HG03439 (cell line): ENCODE measurements around the gene SCGB3A1.

Source experiments
- ATAC-seq: cut with Tn5 transposase; IDR thresholded peaks from one replicate; pipeline ENCODE4 v1.9.1; 2021; ENCODE audit warnings: mild to moderate bottlenecking, moderate library complexity; ENCODE audit not compliant: unreplicated experiment

SCGB3A1 gene

DNA sequence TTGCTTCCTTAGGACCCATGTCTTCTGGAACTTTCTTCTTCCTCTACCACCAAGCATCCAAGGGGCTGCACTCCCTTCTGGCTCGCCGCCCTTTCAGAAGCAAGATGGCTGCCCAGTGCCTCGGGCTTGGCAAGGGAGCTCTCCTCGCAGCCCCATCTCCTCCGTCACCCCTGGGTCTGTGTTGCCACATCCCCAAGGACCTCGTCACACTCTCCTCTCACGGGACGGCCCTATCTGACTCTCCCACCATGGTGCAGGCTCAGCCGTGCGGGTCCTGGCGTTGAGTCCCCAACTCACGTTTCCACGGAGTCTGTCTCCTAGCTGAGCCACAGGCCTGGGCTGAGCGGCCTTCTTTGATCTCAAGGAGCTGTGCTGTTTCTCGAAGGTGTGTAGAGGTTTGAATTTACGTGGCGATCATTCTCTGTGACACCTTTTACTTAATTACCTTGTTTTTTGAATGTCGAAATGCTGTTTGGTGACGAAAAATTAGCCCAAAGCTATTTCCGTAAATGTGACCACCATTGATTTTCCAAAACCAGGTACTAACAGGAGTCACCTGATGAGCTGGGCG lies 15.0 kb upstream of the SCGB3A1 start:
- no peak for ATAC-seq

DNA sequence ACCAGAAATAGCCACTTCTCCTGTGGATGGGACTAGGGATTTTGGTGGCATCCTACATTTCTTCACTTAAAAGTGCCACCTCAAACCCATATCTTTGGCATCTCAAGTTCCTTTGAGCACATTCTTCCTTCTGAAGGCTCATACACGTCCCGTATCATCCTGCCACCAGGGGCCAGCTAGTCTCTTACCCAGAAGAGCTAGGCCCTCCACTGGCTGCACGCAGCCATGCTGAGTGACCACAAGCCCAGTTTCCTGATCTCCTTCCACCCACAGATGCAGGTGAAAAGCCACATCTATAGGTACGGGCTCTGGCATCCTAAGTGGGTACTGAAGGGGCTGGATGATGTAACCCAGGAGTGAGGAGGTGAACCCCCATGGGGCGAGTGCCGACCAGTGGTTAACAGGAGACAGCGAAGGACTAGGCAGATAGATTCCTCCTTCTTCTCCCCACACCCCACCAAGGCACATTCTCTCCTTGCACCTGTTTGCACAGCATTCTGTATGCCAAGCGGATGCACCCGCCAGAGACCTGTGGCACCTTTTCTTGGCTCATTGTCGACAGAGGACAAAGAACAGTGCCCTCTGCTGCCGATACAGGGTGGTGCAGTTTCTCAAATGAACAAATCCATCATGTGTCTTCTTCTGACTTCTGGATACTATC lies 14.4 kb upstream of the SCGB3A1 start:
- no peak for ATAC-seq

DNA sequence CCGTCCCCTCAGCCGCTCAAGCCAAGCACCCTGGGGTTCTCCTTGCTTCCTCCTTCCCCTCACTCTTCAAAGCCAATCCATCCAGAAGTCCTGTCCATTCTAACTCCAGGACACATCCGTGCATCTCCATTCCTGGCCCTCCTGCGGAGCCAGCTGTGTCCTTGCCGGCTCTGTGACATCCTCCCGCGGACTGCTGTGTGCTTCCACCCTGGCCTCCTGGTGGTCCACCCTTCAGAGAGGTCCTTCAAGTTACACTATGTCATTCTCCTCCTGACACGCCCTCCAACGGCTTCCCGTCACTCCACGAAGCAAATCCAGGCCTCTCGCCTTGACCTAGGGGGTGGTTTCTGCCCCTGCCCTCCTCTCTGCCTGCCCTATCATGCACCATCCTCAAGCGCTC lies 13.0 kb upstream of the SCGB3A1 start:
- no peak for ATAC-seq

DNA sequence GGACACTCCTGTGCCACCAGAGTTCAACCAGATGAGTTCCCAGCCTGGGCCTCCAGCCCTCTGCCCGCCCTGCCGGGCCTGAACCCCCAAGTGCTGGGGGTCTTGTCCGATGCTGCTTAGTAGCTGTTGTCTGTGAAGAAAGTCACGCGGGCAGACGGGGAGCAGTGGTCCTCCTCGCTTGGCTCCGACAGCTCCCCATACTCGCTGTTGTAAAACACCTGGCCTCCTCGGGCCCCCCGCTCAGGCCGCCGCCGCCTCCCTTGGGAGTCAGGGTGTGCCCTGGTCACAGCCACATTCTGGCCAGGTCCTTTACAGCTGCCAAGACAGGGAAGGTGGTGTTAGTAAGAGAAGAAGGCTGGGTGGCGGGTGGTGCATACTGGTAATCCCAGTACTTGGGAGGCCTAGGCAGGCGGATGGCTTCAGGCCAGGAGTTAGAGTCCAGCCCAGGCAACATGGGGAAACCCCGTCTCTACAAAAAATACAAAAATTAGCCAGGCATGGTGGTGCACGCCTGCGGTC lies 11.8 kb upstream of the SCGB3A1 start:
- ATAC-seq: no peak

DNA sequence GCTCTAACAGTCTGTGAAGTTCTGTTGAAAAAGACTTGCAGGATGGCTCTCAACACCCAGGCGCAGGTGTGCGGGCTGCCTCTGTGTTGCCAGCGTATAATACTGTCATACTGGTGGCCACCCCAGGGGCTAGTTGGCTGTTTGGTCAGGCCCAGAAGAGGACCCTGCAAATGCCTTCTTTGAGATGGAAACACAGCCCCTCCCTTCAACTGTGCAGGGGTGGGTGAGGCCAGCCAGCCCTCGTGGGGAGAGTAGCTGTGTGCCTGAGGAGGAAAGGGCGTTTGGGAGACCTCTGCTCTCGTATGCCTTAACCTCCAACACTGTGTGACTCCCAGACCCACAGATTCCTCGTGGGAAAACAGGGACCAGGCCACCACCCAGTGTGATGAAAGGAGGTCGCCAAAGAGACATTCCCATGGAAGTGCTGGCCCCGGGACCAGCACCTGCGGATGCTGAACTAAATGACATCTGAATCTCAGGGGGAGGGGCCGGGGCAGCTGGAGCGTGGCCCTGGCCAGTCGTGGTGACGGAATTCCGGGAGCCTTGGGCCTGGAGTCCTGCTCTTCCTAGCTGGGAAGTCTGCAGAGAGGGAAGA lies 11.3 kb upstream of the SCGB3A1 start:
- ATAC-seq: no peak

DNA sequence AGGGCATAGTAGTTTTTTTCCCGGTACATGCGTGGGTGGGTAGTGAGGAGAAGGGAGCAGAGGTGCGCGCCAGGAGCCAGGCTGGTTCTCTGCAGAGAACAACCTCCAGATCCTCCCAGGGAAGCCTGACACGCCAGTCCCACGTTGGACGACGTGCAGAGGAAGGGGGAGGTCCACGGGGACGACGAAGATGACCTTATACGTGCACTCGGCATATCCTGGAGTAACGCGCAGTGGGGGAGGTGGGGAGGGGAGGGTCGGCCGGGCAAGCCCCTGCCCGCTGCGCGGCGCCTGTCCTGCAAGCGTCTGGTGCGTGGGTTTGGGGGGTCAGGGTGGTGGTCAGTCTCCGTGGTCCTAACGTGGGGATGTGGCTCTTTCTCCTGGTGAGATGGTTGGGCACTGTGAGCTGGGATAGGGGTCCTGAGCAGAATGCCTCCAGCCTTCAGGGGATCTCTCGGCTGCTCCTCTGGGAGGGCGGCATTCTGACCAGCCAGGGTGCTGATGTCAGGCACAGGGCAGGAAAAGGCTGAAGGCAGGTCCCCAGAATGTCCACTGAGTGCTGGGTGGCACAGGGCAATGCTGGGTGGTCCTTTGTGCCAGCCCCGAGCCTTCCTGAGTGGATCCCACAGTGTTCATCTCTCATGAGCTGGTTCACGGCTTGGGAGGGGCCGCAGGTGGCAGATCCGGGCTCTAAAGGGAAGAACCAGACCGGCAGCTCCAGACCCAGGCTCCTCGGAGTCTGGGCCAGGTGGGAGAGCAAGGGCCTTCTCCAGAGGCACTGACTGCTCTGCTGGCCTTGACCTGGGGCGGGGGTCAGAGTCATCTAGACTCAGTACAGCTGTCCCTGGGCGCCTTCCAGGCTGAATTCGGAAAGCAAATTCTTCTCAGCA lies 10.5 kb upstream of the SCGB3A1 start:
- no peak for ATAC-seq

DNA sequence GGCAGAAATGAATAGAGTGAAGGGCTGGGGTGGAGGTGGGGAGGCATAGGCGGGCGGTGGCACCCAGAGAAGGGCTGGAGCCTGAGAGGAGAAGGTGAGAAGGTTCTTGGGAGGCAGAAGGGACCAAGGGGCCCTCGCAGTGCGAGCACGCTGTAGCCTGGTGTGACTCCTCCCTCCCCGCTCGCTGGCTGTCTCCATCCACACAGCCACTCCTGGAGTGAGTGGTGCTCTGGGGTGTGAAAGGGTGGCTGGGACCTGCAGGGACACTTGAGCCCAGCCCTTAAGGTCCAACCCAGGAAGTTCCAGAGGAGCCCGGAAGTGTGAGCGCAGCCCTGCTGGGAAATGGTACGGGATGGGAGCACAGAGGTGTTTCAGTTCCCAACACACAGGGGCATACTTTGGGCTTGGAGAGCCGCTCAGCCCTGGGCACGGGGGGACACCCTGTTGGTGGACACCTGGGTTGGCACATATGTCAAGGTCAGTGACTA lies 9.3 kb upstream of the SCGB3A1 start:
- ATAC-seq: no peak

DNA sequence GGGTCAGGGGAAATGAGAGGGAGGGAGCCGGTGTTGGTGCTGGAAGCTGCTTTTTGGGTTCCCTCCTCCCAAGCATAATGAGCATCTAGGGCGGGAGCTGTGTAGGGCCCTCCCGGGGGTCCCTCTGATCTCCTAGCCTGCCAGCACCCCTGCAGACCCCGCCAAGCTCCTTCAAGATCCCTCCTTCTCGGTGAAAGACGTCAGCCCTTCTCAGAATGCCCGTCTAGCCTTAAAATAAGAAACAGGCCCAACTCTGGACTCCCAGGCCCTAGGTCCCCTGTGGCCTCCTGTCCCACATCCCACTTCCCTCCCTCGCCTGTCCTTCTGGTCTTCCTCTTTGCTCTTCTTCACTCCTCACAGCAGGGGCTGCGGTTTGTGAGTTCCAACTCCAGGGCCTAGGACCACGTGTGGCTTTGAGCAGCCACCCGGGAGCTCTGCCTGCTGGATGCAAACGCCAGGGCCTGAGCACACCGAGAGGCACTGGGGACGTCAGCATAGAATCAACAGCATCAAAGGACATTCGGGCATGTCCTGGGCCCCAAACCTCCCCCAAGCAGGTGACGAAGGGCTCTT lies 8.8 kb upstream of the SCGB3A1 start:
- no peak for ATAC-seq

DNA sequence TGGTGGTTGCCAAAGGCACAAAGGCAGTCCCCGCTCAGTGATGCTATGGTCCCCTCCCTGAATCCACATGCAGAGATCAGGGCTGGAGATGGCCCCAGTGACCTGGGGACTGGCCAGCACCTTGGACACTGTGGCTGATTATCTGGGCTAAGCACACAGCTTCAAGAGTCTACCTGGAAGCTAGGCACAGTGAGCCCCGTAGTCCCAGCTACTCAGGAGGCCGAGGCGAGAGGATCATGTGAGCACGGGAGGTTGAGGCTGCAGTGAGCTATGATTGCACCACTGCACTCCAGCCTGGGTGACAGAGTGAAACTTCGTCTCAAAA lies 8.3 kb upstream of the SCGB3A1 start:
- no peak for ATAC-seq

DNA sequence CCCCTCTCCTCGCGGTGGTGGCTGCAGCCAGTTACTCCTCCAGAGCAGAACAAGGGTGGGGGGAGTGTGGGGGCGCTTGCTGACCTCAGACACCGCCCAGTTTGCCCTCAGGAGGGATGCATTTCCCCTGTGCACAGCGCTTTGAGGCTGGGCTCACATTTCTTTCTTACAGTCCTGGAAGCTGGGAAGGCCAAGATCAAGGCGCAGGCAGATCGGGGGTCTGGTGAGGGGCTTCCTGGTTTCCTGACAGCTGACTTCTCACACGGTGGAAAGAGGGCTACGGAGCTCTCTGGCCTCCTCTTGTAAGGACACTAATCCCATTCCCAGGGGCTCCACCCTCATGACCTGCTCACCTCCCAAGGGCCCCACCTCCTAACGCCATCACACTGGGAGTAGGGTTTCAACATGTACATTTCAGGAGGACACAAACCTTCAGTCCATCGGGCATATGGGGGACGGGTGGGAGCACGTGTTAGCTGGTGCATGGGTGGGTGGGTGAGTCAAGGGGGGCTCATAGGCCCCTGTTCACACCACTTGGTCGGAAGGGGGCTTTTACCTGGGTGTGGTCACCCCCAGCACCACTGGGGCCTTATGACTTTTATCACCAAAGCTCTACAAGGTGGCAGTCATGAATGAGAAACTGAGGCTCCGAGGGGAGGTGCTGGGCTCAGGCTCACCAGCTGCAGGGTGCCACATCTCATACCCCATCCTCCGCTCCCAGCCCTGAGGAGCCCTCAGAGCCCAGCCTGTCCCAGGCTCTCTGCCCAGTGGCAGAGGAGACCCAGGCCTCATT lies 7.7 kb upstream of the SCGB3A1 start:
- ATAC-seq: no peak

DNA sequence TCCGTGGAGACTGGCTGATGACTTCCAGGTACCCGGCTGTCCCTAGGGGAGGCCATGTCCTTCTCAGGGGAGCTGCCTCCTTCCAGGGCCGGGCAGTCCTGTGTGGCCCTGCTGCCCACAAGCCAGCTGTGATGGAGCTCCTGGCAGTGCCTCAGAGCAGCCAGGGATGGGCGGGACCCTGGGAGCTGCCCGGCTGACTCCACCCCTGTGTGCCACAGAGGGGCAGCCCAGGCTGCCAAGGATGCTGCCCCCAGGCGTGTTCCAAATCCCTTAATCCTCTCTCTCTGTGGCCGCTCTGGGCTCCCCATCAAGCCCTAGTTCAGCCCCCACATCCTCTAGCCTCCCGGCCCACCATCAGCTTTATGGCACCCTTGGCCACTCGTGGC lies 7.0 kb upstream of the SCGB3A1 start:
- no peak for ATAC-seq

DNA sequence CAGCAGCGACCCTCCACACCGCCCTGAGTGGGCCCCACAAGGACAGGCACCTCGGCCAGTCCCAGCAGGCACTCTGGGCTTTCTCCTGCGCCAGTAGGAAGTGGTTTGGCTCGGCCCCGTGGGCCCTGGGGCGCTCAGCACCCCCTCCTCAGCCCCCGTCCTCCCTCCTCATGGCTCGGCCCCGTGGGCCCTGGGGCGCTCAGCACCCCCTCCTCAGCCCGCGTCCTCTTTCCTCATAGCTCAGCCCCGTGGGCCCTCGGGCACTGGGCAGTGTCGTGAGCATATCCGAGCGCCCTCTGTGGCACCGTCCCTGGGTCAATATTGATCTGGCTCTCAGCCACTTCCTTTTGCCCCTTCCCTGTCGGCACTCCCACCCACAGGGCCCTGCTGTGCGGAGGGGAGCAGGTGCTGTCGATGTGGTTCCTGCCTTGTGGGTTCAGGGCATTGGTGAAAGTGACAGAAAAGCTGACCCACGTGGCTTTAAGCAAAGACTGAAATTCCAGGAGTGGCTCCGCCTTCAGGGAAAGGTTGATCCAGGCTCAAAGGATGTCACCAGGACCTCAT lies 5.5 kb upstream of the SCGB3A1 start:
- no peak for ATAC-seq

DNA sequence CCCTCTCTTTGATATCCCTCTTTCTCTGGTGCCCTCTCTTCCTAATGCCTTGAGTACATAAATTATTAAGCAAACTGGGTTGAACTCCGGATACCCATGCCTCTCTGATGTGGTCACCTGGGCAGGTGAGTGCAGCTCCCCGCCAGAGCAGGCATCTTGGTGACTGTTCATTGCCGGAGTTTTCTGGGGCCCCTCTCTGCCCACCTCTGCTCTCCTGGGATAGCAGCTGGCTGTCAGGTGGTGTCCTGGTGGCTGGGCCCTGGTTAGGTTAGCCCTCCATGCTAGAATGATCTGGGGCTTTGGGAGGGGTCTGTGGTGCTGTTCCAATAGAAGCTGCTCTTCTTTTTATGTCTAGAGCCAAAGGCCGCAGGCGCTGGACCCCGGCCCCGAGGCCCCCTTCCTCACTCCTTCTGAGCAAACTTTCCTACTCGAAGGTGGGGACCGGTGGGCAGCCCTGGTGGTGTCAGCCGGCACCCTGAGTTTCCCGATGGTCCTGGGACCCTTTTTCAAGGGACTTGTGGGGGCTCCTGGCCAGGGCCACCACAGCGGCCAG lies 4.9 kb upstream of the SCGB3A1 start:
- ATAC-seq: no peak

DNA sequence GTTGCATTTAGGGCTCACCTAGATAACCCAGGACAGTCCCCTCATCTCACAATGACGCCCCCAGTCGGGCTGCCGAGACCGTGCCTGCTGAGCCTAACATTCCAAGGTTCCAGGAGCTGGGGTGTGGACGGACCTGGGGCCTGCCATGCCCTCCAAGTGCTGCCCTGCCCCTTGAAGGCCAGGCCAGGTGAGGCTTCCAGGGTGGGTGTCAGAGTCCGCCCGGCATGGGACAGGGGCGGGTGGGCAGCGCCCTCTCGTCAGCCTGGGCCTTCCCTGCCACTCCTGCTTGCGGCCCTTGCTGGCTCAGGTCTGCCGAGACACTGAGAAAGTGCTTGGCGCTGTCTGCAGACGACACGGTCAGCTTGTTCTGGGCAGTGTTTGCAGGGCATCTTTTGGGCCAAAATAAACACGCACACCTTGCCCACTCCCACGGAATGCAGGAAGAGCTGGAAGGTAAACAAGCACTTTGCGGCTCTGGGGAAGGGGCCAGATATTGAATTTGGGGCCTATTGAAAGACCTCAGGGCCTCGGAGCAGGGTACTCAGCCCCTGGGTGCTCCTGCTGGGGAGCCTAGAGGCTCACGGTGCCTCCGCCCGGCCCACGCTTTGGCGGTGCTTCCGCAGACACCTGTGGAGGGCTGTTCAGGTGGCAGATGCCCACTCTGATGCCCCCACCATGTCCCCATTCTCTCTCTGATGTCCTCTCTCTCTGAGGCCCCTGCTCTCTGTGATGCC lies 4.2 kb upstream of the SCGB3A1 start:
- ATAC-seq: no peak

DNA sequence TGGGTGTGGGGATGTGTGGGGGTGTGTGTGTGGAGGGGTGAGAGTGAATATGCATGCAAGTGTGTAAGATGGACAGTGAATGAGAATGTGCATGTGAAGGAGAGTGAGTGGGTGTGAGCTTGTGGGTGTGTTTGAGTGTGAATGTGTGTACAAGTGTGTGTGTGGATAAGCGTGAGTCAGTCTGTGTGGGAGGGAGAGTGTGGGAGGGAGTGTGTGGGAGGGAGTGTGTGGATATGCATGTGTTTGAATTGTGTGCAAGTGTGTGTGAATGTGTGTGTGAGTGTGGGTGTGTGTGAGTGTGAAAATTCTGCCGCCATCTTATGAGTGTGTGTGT lies 3.7 kb upstream of the SCGB3A1 start:
- no peak for ATAC-seq

DNA sequence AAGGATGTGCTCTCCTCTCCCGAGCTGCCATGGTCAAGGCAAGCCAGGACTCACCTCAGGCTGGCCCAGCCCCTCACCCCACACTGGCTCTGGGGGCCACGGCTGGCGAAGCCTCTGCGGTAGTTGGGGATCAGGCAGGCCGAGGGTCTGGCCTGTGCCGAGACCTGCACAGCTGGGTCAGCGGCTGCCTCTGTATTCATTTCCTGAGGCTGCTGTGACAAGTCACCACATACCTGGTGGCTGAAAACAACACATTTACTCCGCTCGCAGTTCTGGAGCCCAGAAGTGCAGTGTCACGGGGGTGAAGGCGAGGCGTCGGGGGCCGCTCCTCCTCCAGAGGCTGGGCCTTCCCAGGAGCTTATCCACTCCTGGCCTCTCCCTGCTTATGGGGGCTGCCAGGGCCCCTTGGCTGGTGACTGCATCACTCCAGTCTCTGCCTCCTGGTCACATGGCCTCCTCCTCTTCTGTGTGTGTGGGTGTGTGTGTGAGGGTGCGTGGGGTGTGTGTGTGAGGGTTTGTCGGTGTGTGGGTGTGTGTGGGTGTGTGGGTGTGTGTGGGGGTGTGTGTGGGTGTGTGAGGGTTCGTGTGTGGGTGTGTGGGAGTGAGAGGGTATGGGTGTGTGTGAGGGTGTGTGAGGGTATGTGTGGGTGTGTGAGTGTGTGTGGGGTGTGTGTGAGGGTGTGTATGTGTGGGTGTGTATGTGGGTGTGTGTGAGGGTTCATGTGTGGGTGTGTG lies 3.2 kb upstream of the SCGB3A1 start:
- ATAC-seq: no peak

DNA sequence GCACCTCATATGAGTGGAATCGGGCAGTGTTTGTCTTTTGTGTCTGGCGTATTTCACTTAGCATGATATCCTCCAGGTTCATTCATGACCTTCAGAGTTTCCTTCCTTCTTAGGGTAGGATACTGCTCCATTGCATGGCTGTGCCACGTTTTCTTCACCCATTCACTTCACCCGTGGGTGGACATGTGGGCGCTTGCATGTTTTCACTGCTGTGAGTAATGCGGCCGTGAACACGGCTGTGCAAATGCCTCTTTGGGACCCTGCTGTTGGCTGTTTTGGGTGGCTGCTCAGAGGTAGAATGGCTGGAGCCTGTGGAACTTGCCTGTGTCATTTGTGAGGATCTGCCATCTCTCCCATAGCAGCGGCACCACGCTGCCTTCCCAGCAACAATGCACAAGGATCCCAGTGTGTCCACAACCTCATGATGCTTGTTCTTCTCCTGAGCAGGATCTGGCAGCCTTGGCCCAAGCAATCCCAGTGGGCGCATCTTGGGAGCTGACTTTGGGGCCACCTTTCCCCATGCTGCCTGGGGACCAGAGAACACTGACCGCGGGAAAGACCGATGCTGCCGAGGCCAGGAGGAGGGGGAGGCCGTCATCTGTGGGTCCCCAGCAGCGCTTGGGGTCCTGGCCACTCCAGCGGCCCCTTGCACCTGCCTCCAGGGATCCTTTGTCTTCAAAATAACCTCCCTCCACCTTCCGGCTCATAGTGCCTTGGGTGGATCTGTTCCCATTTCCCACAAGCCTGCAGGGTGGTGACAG lies 2.3 kb upstream of the SCGB3A1 start:
- no peak for ATAC-seq

DNA sequence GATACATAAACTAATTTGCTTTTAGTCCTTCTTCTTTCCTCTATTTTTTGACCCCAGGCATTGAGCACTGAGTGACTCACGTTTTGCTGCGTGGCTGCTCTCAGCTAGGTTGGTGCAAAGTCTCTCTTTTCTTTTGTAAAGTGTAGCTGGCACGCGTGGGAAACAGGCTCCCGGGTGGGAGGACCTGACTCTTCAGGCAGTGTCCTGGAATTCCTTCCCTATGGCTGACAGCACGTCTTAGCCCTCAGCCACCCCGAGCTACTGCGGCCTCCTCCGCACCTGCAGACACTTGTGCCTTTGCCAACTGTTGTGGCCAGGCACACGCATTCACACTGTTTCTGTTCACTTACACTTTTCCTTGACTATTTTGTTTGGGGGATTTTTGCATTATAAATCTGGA lies 877 bp upstream of the SCGB3A1 start:
- ATAC-seq: no peak
